HepG2 (cell line): ENCODE measurements around the gene LIFR. TPM values are rescaled to one million over a fixed set of nuclear protein-coding genes. Genes with fewer than 3 reads are reported as not detected.

Experiments
- ATAC-seq: fragments of 200-7000 bp; cut with Tn5 transposase; 3 replicates; pipeline ENCODE4 v1.9.1; 2020; ENCODE audit warnings: mild to moderate bottlenecking, moderate library complexity
- BruUV-seq: library from RNA; stranded (reverse); fragments of 400-500 nt; replicated peaks from 2 replicates; lab custom pipeline; 2021; lab: Mats Ljungman, UMichigan
- CTCF ChIA-PET: fragments of 300-600 bp; formaldehyde crosslinking; extraction: SDS; loops from one replicate; lab custom pipeline; 2021; ENCODE audit warnings: low total read pairs, inconsistent platforms, low intra/inter-chr PET ratio; lab: Yijun Ruan, JAX
- POLR2A ChIA-PET: fragments of 350-600 bp; sonication (Branson Sonifier 250); formaldehyde crosslinking; loops from one replicate; lab custom pipeline; 2020; ENCODE audit warnings: antibody characterized with exemption, inconsistent platforms; lab: Yijun Ruan, JAX
- DNase-seq: peaks from one replicate; pipeline ENCODE4 v3.0.0-alpha.2; 2015; ENCODE audit warnings: low spot score
- FAIRE-seq: peaks from 3 replicates; lab custom pipeline; 2011; peaks lifted over from hg19 to GRCh38; lab: Jason Lieb, UNC
- H2AFZ ChIP-seq: one replicate; pipeline ENCODE4 v1.6.1; 2011; ENCODE audit warnings: low read length, inconsistent platforms
- H3K27ac ChIP-seq: fragments of 300-600 bp; 3 replicates; pipeline ENCODE4 v1.8.0; 2011; ENCODE audit warnings: mixed run types, mild to moderate bottlenecking, mixed read lengths, low read length, inconsistent platforms; ENCODE audit not compliant: insufficient read depth; ENCODE audit errors: extremely low read length
- H3K27me3 ChIP-seq, 2 experiments: fragments of 200-600 bp in 1 of 2; 2 replicates in 1 of 2; 3 replicates in 1 of 2; pipeline versions ENCODE4 v1.6.0 to v1.8.0; 2011; ENCODE audit warnings: low read length in 2 of 2, mild to moderate bottlenecking in 2 of 2, moderate library complexity in 2 of 2, inconsistent platforms in 1 of 2; ENCODE audit not compliant: insufficient read depth in 2 of 2, control insufficient read depth in 1 of 2
- H3K36me3 ChIP-seq, 2 experiments: fragments of 200-600 bp in 1 of 2; replicated peaks in 1 of 2; 2 replicates in 1 of 2; 3 replicates in 1 of 2; pipeline versions ENCODE4 v1.5.1 to v1.8.0; 2011; ENCODE audit warnings: low read length in 2 of 2, inconsistent platforms in 1 of 2; ENCODE audit not compliant: insufficient read depth in 2 of 2, control insufficient read depth in 1 of 2
- H3K4me1 ChIP-seq: 2 replicates; pipeline ENCODE4 v1.5.1; 2012; ENCODE audit warnings: low read length, inconsistent platforms; ENCODE audit not compliant: insufficient read depth
- H3K4me2 ChIP-seq: 2 replicates; pipeline ENCODE4 v1.6.0; 2011; ENCODE audit warnings: low read depth, low read length, inconsistent platforms
- H3K4me3 ChIP-seq, 3 experiments: fragments of 200-600 bp in 1 of 3; sonication (generic), shearing (Covaris generic) in 1 of 3; replicated peaks in 1 of 3; 2 replicates each; pipeline ENCODE4 v1.5.1; 2011 to 2016; ENCODE audit warnings: low read length in 3 of 3, inconsistent platforms in 2 of 3, low read depth in 2 of 3, mild to moderate bottlenecking in 2 of 3, control low read depth in 1 of 3, mixed read lengths in 1 of 3; ENCODE audit not compliant: insufficient read depth in 1 of 3
- H3K79me2 ChIP-seq: one replicate; pipeline ENCODE4 v1.6.1; 2011; ENCODE audit warnings: low read length, inconsistent platforms; ENCODE audit not compliant: insufficient read depth
- H3K9ac ChIP-seq: 2 replicates; pipeline ENCODE4 v1.6.0; 2011; ENCODE audit warnings: mild to moderate bottlenecking, low read depth, low read length, inconsistent platforms; ENCODE audit not compliant: insufficient read depth
- H3K9me3 ChIP-seq: 2 replicates; pipeline ENCODE4 v1.5.1; 2012; ENCODE audit warnings: mild to moderate bottlenecking, low read length
- H4K20me1 ChIP-seq: 2 replicates; pipeline ENCODE4 v1.6.0; 2011; ENCODE audit warnings: inconsistent platforms, mild to moderate bottlenecking, low read length, moderate library complexity; ENCODE audit not compliant: insufficient read depth
- EZH2 ChIP-seq: conservative IDR thresholded peaks from 2 replicates; pipeline ENCODE4 v1.6.1; 2012; ENCODE audit warnings: mild to moderate bottlenecking, low read depth, low read length, moderate library complexity
- KDM1A ChIP-seq: IDR thresholded peaks from 2 replicates; pipeline ENCODE4 v1.6.1; 2016; ENCODE audit warnings: missing compliant biosample characterization
- KIAA2018 ChIP-seq: sonication (generic); formaldehyde crosslinking; IDR thresholded peaks from 2 replicates; pipeline ENCODE4 v1.5.0; 2020; ENCODE audit warnings: mild to moderate bottlenecking, missing genetic modification reagents, borderline replicate concordance
- NR1H2 ChIP-seq: sonication (generic); formaldehyde crosslinking; IDR thresholded peaks from 2 replicates; pipeline ENCODE4 v1.8.1; 2022; ENCODE audit warnings: low read depth, missing genetic modification reagents, borderline replicate concordance
- SP5 ChIP-seq: IDR thresholded peaks from 2 replicates; pipeline ENCODE4 v1.6.1; 2016; ENCODE audit warnings: low read depth, borderline replicate concordance
- ZNF572 ChIP-seq: sonication (generic); formaldehyde crosslinking; IDR thresholded peaks from 2 replicates; pipeline ENCODE4 v1.5.1; 2020; ENCODE audit warnings: mild to moderate bottlenecking, missing genetic modification reagents
- WGBS: methylation state at CpG from one replicate; pipeline ENCODE4 v1.1.6; 2017; ENCODE audit warnings: low lambda C conversion rate; 5-methylcytosine and 5-hydroxymethylcytosine counted together
- in situ Hi-C: cut with HindIII; loops from 2 replicates; pipeline ENCODE4 v1.10.0; 2017; ENCODE audit warnings: low pct_unique_long_range_greater_than_20kb; ENCODE audit not compliant: extremely low pct_ligation_motif_present
- intact Hi-C: fragments of 100-400 bp; cut with micrococcal nuclease; formaldehyde crosslinking; loops from one replicate; pipeline ENCODE4 v1.10.0; 2022; ENCODE audit not compliant: unreplicated experiment
- polyA plus RNA-seq, 8 experiments: library from polyadenylated mRNA; depleted of rRNA in 3 of 8; stranded (reverse) in 7 of 8; unstranded in 1 of 8; fragments of >200 nt; fragmentation: Illumina TruSeq in 4 of 8; extraction: Trizol in 4 of 8; gene quantifications; 2 replicates each; pipeline versions ENCODE4 v1.2.1 to v1.2.3, GENCODE V29; 2011 to 2016; ENCODE audit warnings: low read depth in 4 of 8, missing spikeins in 1 of 8, mixed read lengths in 1 of 8; ENCODE audit not compliant: insufficient read depth in 1 of 8
- total RNA-seq, 5 experiments: library from RNA; depleted of rRNA; stranded (reverse); fragments of >200 nt; fragmentation: Illumina TruSeq; extraction: Trizol; gene quantifications; 2 replicates each; pipeline ENCODE4 v1.2.3, GENCODE V29; 2016; ENCODE audit warnings: low read depth in 1 of 5
- TF ChIP-seq, protein P1 (sequence below): sonication (generic); formaldehyde crosslinking; IDR thresholded peaks from 2 replicates; pipeline ENCODE4 v1.5.0; 2020; ENCODE audit warnings: missing genetic modification reagents

LIFR gene
- total and polyA plus RNA-seq, 2 of the 13 experiments (the other 11 are each of a cell fraction or from before 2014, with no cell fraction given): 6.3 to 25.2 TPM

DNA sequence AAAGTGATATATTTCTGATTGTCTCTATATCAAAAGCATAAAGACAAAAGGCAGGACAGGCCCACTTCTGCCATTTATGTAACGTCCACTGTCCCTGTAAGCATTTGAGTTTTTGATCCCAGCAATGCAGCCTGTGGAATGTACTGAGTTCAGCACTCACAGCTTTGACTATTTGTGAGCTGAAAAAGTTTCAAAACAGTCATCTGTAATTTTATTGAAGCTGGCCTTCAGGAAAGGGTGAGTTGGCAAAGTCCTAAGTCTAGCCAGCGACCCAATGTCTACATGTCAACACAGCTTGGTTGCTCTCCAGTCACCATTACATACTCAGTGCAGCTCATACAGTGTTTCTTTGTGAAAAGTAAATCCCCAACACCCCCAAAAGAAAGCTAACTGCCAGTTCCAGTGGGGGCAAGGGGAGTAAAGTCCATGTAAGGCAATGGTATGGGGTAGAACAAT, 9.7 kb downstream of the LIFR start (continued):
- TF ChIP-seq KDM1A: no peak
- TF ChIP-seq EZH2: no peak
- no peak for TF ChIP-seq KIAA2018 (CRISPR knock-in tag)
- TF ChIP-seq NR1H2 (CRISPR knock-in tag): no peak

DNA sequence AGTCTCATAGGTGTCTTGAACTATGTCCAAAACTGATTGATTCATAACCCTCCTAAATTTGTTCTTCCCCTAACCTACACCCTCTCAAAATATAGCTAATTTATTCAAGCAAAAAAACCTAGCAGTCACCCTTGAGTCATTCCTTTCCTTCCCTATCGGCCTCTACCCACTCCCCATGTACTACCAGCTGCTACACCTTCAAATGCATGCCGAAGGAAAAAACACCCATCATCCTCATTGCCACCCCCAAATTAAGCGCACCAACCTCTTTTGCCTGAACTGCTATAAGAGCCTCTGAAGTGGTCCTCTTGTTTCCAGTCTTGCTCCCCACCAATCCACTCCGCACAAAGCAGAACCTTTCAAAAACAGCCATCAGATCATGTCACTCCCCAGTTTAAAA, 12.6 kb downstream of the LIFR start:
- Histone ChIP-seq H3K4me2 (no peak overlapping the region), H3K9ac (no peak overlapping the region), H3K27ac (peak overlapping the region; percentile 94), H3K36me3 (no peaks in the 10 kb centered on the region), H3K79me2 (peaks cover 86% of the 10 kb centered on the region), H4K20me1 (no peaks in the 10 kb centered on the region), H3K4me3 (no peak overlapping the region), H3K9me3 (no peaks in the 10 kb centered on the region), H2AFZ (no peak overlapping the region), H3K4me1 (peaks cover 86% of the 10 kb centered on the region), H3K27me3 (no peaks in the 10 kb centered on the region)
- FAIRE-seq: no peak
- BruUV-seq: no TSS peak
- DNase-seq: no peak
- CTCF ChIA-PET: no interaction called here
- intact Hi-C loops: loop anchor here (10.0 kb wide), 1 partner anchor 301 kb away; the partner anchor contains the start of gene OSMR
- 97% methylated on average over 4 of the region's 4 CpGs for WGBS
- no peak for ATAC-seq
- in situ Hi-C loops: no loop called here
- TF ChIP-seq SP5 (CRISPR knock-in tag) (no peak), ZNF572 (CRISPR knock-in tag) (no peak)
- TF ChIP-seq, protein P1, sequence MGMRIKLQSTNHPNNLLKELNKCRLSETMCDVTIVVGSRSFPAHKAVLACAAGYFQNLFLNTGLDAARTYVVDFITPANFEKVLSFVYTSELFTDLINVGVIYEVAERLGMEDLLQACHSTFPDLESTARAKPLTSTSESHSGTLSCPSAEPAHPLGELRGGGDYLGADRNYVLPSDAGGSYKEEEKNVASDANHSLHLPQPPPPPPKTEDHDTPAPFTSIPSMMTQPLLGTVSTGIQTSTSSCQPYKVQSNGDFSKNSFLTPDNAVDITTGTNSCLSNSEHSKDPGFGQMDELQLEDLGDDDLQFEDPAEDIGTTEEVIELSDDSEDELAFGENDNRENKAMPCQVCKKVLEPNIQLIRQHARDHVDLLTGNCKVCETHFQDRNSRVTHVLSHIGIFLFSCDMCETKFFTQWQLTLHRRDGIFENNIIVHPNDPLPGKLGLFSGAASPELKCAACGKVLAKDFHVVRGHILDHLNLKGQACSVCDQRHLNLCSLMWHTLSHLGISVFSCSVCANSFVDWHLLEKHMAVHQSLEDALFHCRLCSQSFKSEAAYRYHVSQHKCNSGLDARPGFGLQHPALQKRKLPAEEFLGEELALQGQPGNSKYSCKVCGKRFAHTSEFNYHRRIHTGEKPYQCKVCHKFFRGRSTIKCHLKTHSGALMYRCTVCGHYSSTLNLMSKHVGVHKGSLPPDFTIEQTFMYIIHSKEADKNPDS (CRISPR knock-in tag): no peak
- POLR2A ChIA-PET: interaction anchor here (5.2 kb wide), 1 partner anchor 9 kb away, joined by 59 read pairs; no protein-coding TSS in a partner anchor
